Measurements from ENCODE around the gene METTL3. TPM values are rescaled to one million over a fixed set of nuclear protein-coding genes. Genes with fewer than 3 reads are reported as not detected.

The METTL3 gene
- total and polyA plus RNA-seq, 2 of the 4 experiments (the other 2 are of a cell fraction): 90.6 to 109 TPM

DNA sequence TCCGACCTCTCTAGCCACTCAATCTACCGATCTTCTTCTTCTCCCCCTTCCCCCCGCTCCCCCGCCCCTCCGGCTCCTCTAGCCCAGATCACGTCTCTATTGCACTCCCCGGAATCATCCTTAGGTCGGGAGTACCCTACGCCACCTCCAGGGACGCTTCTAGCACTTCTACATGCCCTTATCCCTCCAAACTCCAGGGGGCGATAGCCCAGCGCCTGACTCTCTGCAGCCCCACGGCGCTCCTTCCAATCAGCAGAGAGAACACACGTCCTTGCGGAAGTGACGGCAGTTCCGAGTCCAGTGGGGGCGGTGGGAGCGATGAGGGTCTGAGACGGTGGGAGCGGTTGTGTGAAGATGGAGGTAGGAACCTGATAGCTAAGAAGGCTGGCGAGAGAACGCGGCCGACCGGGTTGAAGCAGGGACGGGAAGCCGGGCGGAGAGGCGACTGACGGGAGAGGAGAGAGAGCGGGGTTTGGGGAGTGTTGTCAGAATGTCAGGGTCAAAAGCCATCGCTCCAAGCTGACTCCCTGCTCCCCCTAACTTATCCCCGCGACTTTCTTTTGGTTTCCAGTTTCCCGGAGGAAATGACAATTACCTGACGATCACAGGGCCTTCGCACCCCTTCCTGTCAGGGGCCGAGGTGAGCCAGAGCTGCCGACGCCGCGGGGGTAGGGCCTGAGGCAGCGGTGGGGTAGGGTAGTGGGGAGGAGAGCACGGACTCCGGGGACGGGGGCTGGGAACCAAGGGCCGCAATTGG lies 34.0 kb downstream of the METTL3 start, which contains the start of the genes RAB2B and TOX4:
Gene RAB2B (minus strand): TSS at position 35 of the 757 bp plus-strand sequence. CDS start 87 bp downstream, outside the sequence.
Gene TOX4 (plus strand): TSS at position 271 of the 757 bp plus-strand sequence. CDS start 84 bp downstream, at position 355.
- H3K23ac ChIP-seq (ENCODE audit: low read depth, low read length): peak within 1 kb of the TSS; percentile 73
- H3K14ac ChIP-seq (replicated peaks; ENCODE audit: low read depth, low read length): peak within 1 kb of the TSS; percentile 84
- in situ Hi-C loops (cut with MboI; ENCODE audit: low sequenced_read_pairs): no loop called here
- H4K20me1 ChIP-seq (ENCODE audit: insufficient read depth, low read length): no peaks in the 10 kb centered on the region
- no peaks in the 10 kb centered on the region for H3K9me3 ChIP-seq (ENCODE audit: control insufficient read depth, insufficient read depth, low read length)
- H3K27me3 ChIP-seq (ENCODE audit: control insufficient read depth, insufficient read depth, low read length): no peaks in the 10 kb centered on the region
- H3K27ac ChIP-seq (ENCODE audit: insufficient read depth, low read length): peak within 1 kb of the TSS; percentile 90
- CTCF ChIA-PET: interaction anchor here (1.5 to 2.7 kb wide), 2 partner anchors 21 to 40 kb away, joined by 3 to 10 read pairs; no protein-coding TSS in a partner anchor
- H4K91ac ChIP-seq (ENCODE audit: insufficient read depth, low read depth, low read length): peak within 1 kb of the TSS; percentile 89
- H3K4me3 ChIP-seq (ENCODE audit: insufficient read depth, low read depth, low read length): peak within 1 kb of the TSS; percentile 90
- 0 out of 2 replicates have a peak within 1 kb of the TSS, but pooled peaks have one; percentile 40 for H2AK5ac ChIP-seq (ENCODE audit: low read depth, low read length)
- peak within 1 kb of the TSS; percentile 82 for H3K18ac ChIP-seq (ENCODE audit: low read depth, low read length)
- intact Hi-C loops (cut with micrococcal nuclease): loop anchor here (1.0 to 2.0 kb wide), 3 partner anchors 21 to 80 kb away; partner anchors contain the start of gene CHD8
- peak within 1 kb of the TSS; percentile 80 for H3K56ac ChIP-seq (ENCODE audit: extremely low read depth, insufficient read depth, low read length)
- H2BK120ac ChIP-seq (ENCODE audit: low read depth, low read length): peak within 1 kb of the TSS; percentile 79
- H3K4me1 ChIP-seq (ENCODE audit: control insufficient read depth, insufficient read depth, low read length): no peaks in the 10 kb centered on the region; the same call in 1 of the 2 replicates
- 0% methylated on average over 5 of the region's 49 CpGs; no CpG with 5 or more reads in 1 of the 2 experiments for WGBS, 2 experiments (ENCODE audit: extremely low coverage in 2 of 2, insufficient read length in 1 of 2)
- POLR2A ChIA-PET (ENCODE audit: unreplicated experiment): interaction anchor here (0.6 kb wide), 1 partner anchor 24 kb away, joined by 3 read pairs; no protein-coding TSS in a partner anchor
- no peaks in the 10 kb centered on the region for H3K9me1 ChIP-seq (ENCODE audit: insufficient read depth, low read length)
- peak within 1 kb of the TSS; percentile 53; the same call in 1 of the 3 replicates for H2BK15ac ChIP-seq (ENCODE audit: low read depth, low read length)
- H2AK9ac ChIP-seq (replicated peaks; ENCODE audit: low read depth, low read length, poor library complexity): peak within 1 kb of the TSS; percentile 90
- peak within 1 kb of the TSS; percentile 82 for H2BK5ac ChIP-seq (ENCODE audit: low read depth, low read length, poor library complexity, severe bottlenecking)
- DNase-seq (peak; percentile 99), ATAC-seq (ENCODE audit: low read depth) (peak; percentile 100)
- H3K4me2 ChIP-seq (ENCODE audit: low read depth, low read length): peak within 1 kb of the TSS; percentile 96
- peaks cover 8 to 34% of the 10 kb centered on the region in 2 experiments for H3K79me1 ChIP-seq (ENCODE audit: low read depth in 1 of 2, low read length in 2 of 2)
- peak within 1 kb of the TSS; percentile 95 for H2AFZ ChIP-seq (replicated peaks; ENCODE audit: low read length, poor library complexity)
- no TSS peak for BruUV-seq (replicated peaks)
- peaks cover 5% of the 10 kb centered on the region for H3K36me3 ChIP-seq (ENCODE audit: control insufficient read depth, insufficient read depth, low read length)
- H3K9ac ChIP-seq (ENCODE audit: low read depth, low read length): peak within 1 kb of the TSS; percentile 90
- H3K4ac ChIP-seq (ENCODE audit: low read depth, low read length): peak within 1 kb of the TSS; percentile 93
- no peak within 1 kb of the TSS; the same call in 1 of the 2 replicates for H2BK20ac ChIP-seq (ENCODE audit: low read depth, low read length)
- peak within 1 kb of the TSS; percentile 87 to 98; a peak in 3 of 4 replicates for H4K8ac ChIP-seq (ENCODE audit: low read depth in 2 of 2, low read length in 2 of 2)
- dilution Hi-C loops (cut with HindIII; ENCODE audit: low sequenced_read_pairs, unreplicated experiment): no loop called here
- peak within 1 kb of the TSS; percentile 93 for H4K5ac ChIP-seq (ENCODE audit: low read depth, low read length)
- TF ChIP-seq POLR2A (IDR thresholded peaks at IDR 0.05; ENCODE audit: low read depth, low read length): peak; percentile 95
- no peak for TF ChIP-seq FOS (IDR thresholded peaks at IDR 0.05; ENCODE audit: low read depth, low read length)
- TF ChIP-seq RAD21 (IDR thresholded peaks at IDR 0.05; ENCODE audit: low read length): peak; percentile 53; the same call in 1 of the 2 replicates
- no peak for TF ChIP-seq MAFK (IDR thresholded peaks at IDR 0.05; ENCODE audit: low read depth, low read length)
- peak; percentile 100; the same call in 1 of the 2 replicates for TF ChIP-seq CTCF (conservative IDR thresholded peaks at IDR 0.05; ENCODE audit: low read depth, low read length)
- no peak for TF ChIP-seq CEBPB (IDR thresholded peaks at IDR 0.05; ENCODE audit: low read depth, low read length)
- TF ChIP-seq MAZ (IDR thresholded peaks at IDR 0.05; ENCODE audit: borderline replicate concordance, low read depth, low read length): peak; percentile 91; the same call in 1 of the 2 replicates
- TF ChIP-seq ELK1 (IDR thresholded peaks at IDR 0.05; ENCODE audit: borderline replicate concordance, low read depth, low read length): no peak
- TF ChIP-seq CHD1 (IDR thresholded peaks at IDR 0.05; ENCODE audit: low read depth, low read length): peak; percentile 82; the same call in 1 of the 2 replicates
- TF ChIP-seq SMC3 (IDR thresholded peaks at IDR 0.05; ENCODE audit: low read depth, low read length): peak; percentile 58
- no peak for TF ChIP-seq BHLHE40 (IDR thresholded peaks at IDR 0.05; ENCODE audit: low read depth, low read length)
- 0 out of 2 replicates have a peak, but pooled peaks have one; percentile 21 for TF ChIP-seq MXI1 (IDR thresholded peaks at IDR 0.05; ENCODE audit: borderline replicate concordance, low read depth, low read length)
- TF ChIP-seq RCOR1 (IDR thresholded peaks at IDR 0.05; ENCODE audit: insufficient replicate concordance, low read length): peak; percentile 64
- TF ChIP-seq RFX5 (IDR thresholded peaks at IDR 0.05; ENCODE audit: low read depth, low read length): no peak
- TF ChIP-seq NFE2L2 (IDR thresholded peaks at IDR 0.05; ENCODE audit: low read depth, low read length): no peak
